ENCODE results near the gene MYEOV. TPM values are rescaled to one million over a fixed set of nuclear protein-coding genes. Genes with fewer than 3 reads are reported as not detected.

MYEOV gene
- total and polyA plus RNA-seq, 10 of the 15 experiments (the other 5 are each of a cell fraction or from before 2014, with no cell fraction given): 0.05 to 0.40 (median 0.26) TPM; not detected in 3

GRCh38 chr11:69313992-69314391 lies 20.0 kb downstream of the MYEOV start:
- CTCF ChIA-PET: no interaction called here
- H2AFZ ChIP-seq (ENCODE audit: control insufficient read depth, low read depth, low read length): no peak overlapping the region
- no peak overlapping the region for H3K27ac ChIP-seq (ENCODE audit: control insufficient read depth, insufficient read depth)
- FAIRE-seq (no peak), DNase-seq (ENCODE audit: low read depth, low spot score) (no peak), ATAC-seq (no peak)
- H3K4me1 ChIP-seq (ENCODE audit: control insufficient read depth, insufficient read depth, low read length): peaks cover 14% of the 10 kb centered on the region
- SMC1A ChIA-PET (ENCODE audit: uncharacterized antibody, unreplicated experiment): no interaction called here
- RAD21 ChIA-PET (ENCODE audit: unreplicated experiment): no interaction called here
- intact Hi-C loops (cut with micrococcal nuclease; ENCODE audit: unreplicated experiment) (no loop called here), in situ Hi-C loops (cut with MboI) (no loop called here)
- 100% methylated on average over 1 of the region's 2 CpGs for WGBS (ENCODE audit: insufficient coverage, insufficient replicate concordance, low lambda C conversion rate, missing lambda C conversion rate)
- H4K20me1 ChIP-seq (ENCODE audit: control insufficient read depth, insufficient read depth): no peaks in the 10 kb centered on the region
- no peak overlapping the region for H3K9ac ChIP-seq (ENCODE audit: control insufficient read depth, insufficient read depth, low read length)
- H3K36me3 ChIP-seq (ENCODE audit: control insufficient read depth in 2 of 2, insufficient read depth in 2 of 2, low read length in 1 of 2): no peaks in the 10 kb centered on the region
- BruUV-seq (replicated peaks): no TSS peak
- no peaks in the 10 kb centered on the region for H3K79me2 ChIP-seq (ENCODE audit: control insufficient read depth, insufficient read depth, low read length)
- no peak overlapping the region for H3K4me2 ChIP-seq (ENCODE audit: control insufficient read depth, insufficient read depth)
- POLR2A ChIA-PET: no interaction called here
- TF ChIP-seq, protein P1, sequence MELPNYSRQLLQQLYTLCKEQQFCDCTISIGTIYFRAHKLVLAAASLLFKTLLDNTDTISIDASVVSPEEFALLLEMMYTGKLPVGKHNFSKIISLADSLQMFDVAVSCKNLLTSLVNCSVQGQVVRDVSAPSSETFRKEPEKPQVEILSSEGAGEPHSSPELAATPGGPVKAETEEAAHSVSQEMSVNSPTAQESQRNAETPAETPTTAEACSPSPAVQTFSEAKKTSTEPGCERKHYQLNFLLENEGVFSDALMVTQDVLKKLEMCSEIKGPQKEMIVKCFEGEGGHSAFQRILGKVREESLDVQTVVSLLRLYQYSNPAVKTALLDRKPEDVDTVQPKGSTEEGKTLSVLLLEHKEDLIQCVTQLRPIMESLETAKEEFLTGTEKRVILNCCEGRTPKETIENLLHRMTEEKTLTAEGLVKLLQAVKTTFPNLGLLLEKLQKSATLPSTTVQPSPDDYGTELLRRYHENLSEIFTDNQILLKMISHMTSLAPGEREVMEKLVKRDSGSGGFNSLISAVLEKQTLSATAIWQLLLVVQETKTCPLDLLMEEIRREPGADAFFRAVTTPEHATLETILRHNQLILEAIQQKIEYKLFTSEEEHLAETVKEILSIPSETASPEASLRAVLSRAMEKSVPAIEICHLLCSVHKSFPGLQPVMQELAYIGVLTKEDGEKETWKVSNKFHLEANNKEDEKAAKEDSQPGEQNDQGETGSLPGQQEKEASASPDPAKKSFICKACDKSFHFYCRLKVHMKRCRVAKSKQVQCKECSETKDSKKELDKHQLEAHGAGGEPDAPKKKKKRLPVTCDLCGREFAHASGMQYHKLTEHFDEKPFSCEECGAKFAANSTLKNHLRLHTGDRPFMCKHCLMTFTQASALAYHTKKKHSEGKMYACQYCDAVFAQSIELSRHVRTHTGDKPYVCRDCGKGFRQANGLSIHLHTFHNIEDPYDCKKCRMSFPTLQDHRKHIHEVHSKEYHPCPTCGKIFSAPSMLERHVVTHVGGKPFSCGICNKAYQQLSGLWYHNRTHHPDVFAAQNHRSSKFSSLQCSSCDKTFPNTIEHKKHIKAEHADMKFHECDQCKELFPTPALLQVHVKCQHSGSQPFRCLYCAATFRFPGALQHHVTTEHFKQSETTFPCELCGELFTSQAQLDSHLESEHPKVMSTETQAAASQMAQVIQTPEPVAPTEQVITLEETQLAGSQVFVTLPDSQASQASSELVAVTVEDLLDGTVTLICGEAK (IDR thresholded peaks at IDR 0.05; ENCODE audit: borderline replicate concordance): no peak
- TF ChIP-seq NFYB (IDR thresholded peaks at IDR 0.05; ENCODE audit: insufficient read depth, low read depth, low read length): no peak
- no peak overlapping the region for H3K4me3 ChIP-seq
- no peaks in the 10 kb centered on the region; the same call in 2 of the 3 replicates for H3K9me3 ChIP-seq (replicated peaks; ENCODE audit: control insufficient read depth, insufficient read depth, low read length)
- H3K27me3 ChIP-seq (replicated peaks in 1 of 2; ENCODE audit: control insufficient read depth in 2 of 2, insufficient read depth in 2 of 2, low read length in 1 of 2): no peaks in the 10 kb centered on the region; a peak in 1 of 4 replicates

DNA sequence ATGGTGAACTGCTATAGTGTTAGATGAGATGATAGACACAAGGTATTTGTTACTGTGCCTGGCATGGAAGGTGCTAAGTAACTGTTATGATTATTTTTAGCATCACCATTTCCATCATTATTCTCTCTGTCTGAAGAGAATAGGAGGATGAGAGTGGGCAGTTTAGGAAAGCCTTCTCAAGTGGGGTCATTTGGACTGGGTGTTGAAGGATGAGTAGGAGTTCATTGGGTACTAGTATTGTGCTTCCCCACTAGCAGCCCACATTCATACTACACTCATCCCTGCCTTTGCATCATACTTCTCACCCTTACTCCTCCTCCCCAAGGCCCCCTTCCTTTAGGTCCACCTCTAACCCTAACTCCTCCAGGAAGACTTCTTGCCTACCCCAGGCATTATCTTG lies 20.6 kb downstream of the MYEOV start:
- Histone ChIP-seq H3K4me1 (ENCODE audit: control insufficient read depth, insufficient read depth, low read length) (peaks cover 14% of the 10 kb centered on the region), H3K9ac (ENCODE audit: control insufficient read depth, insufficient read depth, low read length) (no peak overlapping the region), H3K4me2 (ENCODE audit: control insufficient read depth, insufficient read depth) (no peak overlapping the region), H3K27me3 (replicated peaks in 1 of 2; ENCODE audit: control insufficient read depth in 2 of 2, insufficient read depth in 2 of 2, low read length in 1 of 2) (no peaks in the 10 kb centered on the region; a peak in 1 of 4 replicates), H3K79me2 (ENCODE audit: control insufficient read depth, insufficient read depth, low read length) (no peaks in the 10 kb centered on the region), H2AFZ (ENCODE audit: control insufficient read depth, low read depth, low read length) (no peak overlapping the region), H4K20me1 (ENCODE audit: control insufficient read depth, insufficient read depth) (no peaks in the 10 kb centered on the region), H3K27ac (ENCODE audit: control insufficient read depth, insufficient read depth) (no peak overlapping the region), H3K36me3 (ENCODE audit: control insufficient read depth in 2 of 2, insufficient read depth in 2 of 2, low read length in 1 of 2) (no peaks in the 10 kb centered on the region), H3K4me3 (no peak overlapping the region), H3K9me3 (replicated peaks; ENCODE audit: control insufficient read depth, insufficient read depth, low read length) (no peaks in the 10 kb centered on the region; the same call in 2 of the 3 replicates)
- no peak for FAIRE-seq
- SMC1A ChIA-PET (ENCODE audit: uncharacterized antibody, unreplicated experiment): no interaction called here
- intact Hi-C loops (cut with micrococcal nuclease; ENCODE audit: unreplicated experiment) (no loop called here), in situ Hi-C loops (cut with MboI) (no loop called here)
- BruUV-seq (replicated peaks): no TSS peak
- DNase-seq (ENCODE audit: low read depth, low spot score): no peak
- CTCF ChIA-PET: no interaction called here
- POLR2A ChIA-PET: no interaction called here
- RAD21 ChIA-PET (ENCODE audit: unreplicated experiment): no interaction called here
- no peak for ATAC-seq
- TF ChIP-seq ZZZ3 (IDR thresholded peaks at IDR 0.05; ENCODE audit: control insufficient read depth, insufficient read length, low read depth) (no peak), NBN (IDR thresholded peaks at IDR 0.05) (no peak), EGR1 (IDR thresholded peaks at IDR 0.05; ENCODE audit: borderline replicate concordance in 1 of 2, low read depth in 2 of 2, low read length in 2 of 2) (no peak), EZH2 (IDR thresholded peaks at IDR 0.05; ENCODE audit: borderline replicate concordance, control insufficient read depth, low read depth, low read length) (no peak), ATF2 (IDR thresholded peaks at IDR 0.05; ENCODE audit: low read length) (no peak), BCL11A (IDR thresholded peaks at IDR 0.05; ENCODE audit: low read depth, low read length) (no peak), KAT2A (conservative IDR thresholded peaks at IDR 0.05; ENCODE audit: control insufficient read depth, low read depth, low read length) (no peak)
